GM21367 (cell line): ENCODE measurements around the gene SULT1A3.
"Not testable (repeated sequence)": the region's sequence is repeated elsewhere in the genome, so short reads cannot be mapped to it uniquely, and the experiment has no call there.

Experiments used
- ATAC-seq: cut with Tn5 transposase; IDR thresholded peaks from one replicate; pipeline ENCODE4 v1.9.1; 2021; ENCODE audit not compliant: unreplicated experiment

The SULT1A3 gene

GRCh38 chr16:30199049-30199448 is at the start of gene SULT1A3:
Gene SULT1A3, plus strand, starts transcription at chr16:30199255. Its CDS starts 1,474 bp downstream, at chr16:30200729.
- ATAC-seq, result not testable (repeated sequence)

DNA sequence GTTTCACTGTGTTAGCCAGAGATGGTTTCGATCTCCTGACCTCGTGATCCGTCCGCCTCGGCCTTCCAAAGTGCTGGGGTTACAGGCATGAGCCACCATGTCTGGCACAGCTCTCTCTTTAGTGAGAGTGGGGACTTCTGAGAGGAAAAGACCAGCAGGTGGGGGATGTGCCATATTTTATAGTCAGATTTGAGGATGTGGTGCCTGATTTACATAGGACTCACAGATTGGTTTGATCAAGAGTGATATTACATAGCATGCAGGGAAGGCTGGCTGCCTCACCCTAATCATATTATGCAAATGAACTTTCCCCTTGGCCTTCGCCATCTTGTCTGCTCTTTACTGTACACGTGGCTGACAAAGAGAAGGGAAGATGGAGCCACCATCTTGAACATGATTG is 48.0 kb upstream of the SULT1A3 start:
- no peak for ATAC-seq

GRCh38 chr16:30152517-30152916 is 46.5 kb upstream of the SULT1A3 start:
- no peak for ATAC-seq

- ATAC-seq, result no peak
Observed at GRCh38 chr16:30155188-30155587, 43.9 kb upstream of the SULT1A3 start.

- no peak for ATAC-seq
Observed at GRCh38 chr16:30157214-30157613, 41.8 kb upstream of the SULT1A3 start.

DNA sequence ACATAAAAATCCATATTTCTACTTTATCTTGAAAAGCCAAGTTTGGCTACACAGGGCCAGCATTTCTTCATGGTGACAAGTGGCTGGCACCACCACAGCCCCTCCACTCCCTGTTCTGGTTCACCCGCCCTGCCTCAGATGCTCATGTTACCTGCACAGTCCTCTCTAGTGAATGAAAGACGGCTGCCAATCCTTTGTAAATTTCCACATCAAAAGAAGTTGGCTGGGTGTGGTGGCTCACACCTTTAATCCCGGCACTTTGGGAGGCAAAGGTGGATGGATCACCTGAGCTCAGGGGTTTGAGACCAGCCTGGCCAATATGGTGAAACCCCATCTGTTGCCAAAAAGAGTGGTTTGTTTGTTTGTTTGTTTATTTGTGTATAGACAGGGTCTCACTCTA is 35.5 kb upstream of the SULT1A3 start:
- no peak for ATAC-seq

GRCh38 chr16:30166202-30166902 is 32.7 kb upstream of the SULT1A3 start:
- no peak for ATAC-seq

DNA sequence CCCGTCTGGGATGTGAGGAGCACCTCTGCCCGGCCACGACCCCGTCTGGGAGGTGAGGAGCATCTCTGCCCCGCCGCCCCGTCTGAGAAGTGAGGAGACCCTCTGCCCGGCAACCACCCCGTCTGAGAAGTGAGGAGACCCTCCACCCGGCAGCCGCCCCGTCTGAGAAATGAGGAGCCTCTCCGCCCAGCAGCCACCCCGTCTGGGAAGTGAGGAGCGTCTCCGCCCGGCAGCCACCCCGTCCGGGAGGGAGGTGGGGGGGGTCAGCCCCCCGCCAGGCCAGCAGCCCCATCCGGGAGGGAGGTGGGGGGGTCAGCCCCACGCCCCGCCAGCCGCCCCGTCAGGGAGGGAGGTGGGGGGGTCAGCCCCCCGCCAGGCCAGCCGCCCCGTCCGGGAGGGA is 30.3 kb upstream of the SULT1A3 start:
- not testable (repeated sequence) for ATAC-seq

GRCh38 chr16:30169416-30169815 is 29.6 kb upstream of the SULT1A3 start:
- not testable (repeated sequence) for ATAC-seq

DNA sequence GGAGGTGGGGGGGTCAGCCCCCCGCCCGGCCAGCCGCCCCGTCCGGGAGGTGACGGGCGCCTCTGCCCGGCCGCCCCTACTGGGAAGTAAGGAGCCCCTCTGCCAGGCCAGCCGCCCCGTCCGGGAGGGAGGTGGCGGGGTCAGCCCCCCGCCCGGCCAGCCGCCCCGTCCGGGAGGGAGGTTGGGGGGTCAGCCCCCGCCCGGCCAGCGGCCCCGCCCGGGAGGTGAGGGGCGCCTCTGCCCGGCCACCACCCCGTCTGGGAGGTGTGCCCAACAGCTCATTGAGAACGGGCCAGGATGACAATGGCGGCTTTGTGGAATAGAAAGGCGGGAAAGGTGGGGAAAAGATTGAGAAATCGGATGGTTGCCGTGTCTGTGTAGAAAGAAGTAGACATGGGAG is 28.9 kb upstream of the SULT1A3 start:
- ATAC-seq, result not testable (repeated sequence)

DNA sequence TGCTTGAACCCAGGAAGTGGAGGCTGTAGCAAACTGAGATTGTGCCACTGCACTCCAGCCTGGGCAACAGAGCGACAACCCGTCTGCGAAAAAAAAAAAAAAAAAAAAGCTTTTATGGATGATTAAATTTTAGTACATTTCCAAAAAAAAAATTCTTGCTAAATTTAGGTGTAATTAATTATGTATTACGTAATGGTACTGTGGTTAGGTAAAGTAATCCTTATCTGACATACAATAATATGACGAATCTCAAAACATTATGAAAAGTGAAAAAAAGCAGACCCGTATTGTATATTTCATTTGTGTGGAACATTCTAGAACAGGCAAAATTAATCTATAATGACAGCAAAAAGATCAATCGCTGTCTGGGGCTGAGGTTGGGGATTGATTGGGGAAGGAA is 26.0 kb upstream of the SULT1A3 start:
- ATAC-seq, result no peak

DNA sequence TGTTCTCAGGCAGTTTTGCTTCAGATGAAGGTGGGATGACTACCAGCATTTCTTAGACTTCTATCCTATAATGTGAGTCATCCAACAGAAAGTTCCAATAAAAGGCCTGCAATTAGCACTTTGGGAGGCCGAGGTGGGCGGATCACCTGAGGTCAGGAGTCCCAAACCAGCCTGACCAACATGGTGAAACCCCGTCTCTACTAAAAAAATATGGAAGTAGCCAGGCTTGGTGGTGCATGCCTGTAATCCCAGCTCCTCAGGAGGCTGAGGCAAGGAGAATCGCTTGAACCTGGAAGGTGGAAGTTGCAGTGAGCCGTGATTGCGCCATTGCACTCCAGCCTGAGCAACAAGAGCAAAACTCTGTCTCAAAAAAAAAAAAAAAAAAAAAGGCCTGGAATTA is 22.2 kb upstream of the SULT1A3 start:
- ATAC-seq, result not testable (repeated sequence)

DNA sequence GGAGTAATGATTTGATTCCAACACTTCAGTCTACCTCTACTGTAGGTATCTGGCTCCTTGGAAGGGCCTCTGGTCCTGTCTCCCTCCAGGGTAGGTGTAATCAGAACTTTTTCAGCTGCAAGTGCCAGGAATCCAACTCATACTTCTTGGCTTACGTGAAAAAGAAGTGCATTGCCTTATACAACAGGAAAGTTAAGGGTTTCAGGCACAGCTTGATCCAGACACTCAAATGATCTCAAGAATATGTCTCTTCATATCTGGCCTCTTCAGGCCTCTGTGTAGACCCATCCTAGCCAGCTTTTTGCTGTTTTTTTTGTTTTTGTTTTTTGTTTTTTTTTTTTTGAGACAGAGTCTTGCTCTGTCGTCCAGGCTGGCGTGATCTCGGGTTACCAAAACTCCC is 19.9 kb upstream of the SULT1A3 start:
- no peak for ATAC-seq

GRCh38 chr16:30179931-30180330 is 19.1 kb upstream of the SULT1A3 start:
- ATAC-seq, result no peak

DNA sequence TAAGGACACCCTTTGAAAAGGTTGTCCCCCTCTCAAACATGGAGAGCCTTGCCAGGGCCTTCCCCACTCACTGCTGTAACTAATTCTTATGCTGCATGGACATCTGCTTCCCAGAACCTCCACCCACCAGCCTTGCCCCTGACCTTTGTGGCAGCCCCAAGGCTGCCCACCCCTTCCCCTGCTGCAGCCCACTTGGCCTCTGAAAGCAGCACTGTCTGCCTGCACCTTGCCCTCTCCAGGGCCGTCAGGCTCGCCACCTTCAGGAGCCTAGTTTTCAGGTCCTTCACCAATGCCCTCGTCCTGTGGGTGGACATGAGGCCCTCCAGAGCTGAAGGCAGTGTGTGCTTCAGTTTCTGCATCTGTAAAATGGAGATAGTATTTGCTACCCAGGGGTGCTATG is 18.3 kb upstream of the SULT1A3 start:
- no peak for ATAC-seq

DNA sequence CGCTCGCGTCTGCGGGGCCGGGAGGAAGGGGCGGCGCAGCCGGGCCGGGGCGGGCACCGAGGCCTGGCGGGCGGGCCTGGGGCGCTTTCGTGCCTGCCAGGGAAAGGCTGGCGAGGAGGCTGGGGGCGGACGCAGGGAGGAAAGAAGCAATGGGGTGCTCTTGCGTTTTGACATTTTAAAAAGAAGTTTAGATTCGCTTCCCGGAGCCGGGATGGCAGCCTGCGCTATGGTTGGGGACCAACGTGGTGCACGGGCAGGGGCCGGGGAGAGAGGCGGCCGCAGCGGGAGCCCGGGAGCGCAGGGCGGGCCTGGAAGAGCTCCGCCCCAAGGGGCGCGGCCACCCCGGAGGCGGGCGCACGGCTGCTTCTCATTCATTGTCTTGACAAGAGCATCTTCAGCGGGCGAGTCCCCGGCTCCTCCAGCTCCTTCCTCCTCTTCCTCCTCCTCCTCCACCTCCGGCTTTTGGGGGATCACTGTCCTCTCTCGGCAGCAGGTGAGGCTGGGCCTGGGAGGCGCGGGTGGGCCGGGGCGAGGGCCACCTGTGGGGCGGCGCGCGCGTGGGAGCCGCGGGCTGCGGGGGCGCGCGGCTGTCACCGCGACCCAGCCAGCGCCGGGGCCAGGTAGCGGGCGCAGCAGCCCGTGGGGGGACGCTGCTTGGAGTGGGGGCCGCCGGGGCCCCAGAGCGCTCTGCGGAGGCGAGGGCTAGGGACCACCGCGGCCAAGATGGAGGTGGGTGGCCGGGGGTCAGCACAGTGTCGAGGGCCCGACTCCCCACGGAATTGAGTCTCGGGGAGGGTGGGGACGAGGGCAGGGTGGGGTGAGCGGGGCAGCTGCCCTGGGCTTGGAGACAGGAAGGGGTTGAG is 15.6 kb upstream of the SULT1A3 start, which contains the start of gene CORO1A:
Gene CORO1A (plus strand): TSS at position 370 of the 863 bp plus-strand sequence. CDS start 1,608 bp downstream, outside the sequence.
- ATAC-seq, result peak; percentile 35

DNA sequence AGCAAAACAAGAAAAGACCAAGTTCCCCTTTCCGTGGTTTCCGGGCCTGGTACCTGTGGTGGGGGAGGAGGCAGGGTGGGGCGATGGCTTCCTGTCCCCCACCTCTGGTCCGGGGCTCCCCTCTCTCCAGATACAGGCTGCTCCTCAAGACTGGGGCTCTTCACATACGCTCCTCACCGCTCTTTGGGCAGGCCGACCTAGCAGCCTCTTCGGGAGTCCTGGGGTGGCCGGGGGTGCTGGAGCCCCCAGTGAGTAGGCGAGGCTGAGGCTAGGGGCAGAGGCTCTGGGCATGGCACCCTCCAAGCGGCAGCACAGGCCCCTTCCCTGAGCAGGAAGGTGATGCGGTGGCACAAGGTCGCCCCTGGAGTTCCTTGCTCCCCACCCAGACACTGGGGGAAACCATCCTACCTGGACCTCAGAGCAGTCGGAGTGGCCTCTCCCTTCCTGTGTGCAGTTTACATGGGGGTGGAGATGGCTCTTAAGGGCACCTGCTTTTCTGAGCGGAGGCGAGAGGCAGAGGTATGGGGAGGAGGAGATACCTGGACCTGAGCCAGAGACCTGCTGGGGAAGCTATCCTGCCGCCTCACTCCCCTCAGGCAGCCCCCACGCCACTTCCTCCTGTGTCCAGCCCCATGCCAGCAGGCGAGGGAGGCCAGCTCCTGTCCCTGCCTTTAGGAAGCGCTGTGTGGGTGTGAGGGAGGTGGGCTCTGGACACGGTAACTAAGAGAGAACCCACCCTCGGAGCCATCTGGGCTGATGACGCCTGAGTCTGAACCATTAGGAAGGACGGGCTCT is 14.8 kb upstream of the SULT1A3 start:
- peak; percentile 15 for ATAC-seq

- no peak for ATAC-seq
Observed at GRCh38 chr16:30184891-30185682, 14.0 kb upstream of the SULT1A3 start.

DNA sequence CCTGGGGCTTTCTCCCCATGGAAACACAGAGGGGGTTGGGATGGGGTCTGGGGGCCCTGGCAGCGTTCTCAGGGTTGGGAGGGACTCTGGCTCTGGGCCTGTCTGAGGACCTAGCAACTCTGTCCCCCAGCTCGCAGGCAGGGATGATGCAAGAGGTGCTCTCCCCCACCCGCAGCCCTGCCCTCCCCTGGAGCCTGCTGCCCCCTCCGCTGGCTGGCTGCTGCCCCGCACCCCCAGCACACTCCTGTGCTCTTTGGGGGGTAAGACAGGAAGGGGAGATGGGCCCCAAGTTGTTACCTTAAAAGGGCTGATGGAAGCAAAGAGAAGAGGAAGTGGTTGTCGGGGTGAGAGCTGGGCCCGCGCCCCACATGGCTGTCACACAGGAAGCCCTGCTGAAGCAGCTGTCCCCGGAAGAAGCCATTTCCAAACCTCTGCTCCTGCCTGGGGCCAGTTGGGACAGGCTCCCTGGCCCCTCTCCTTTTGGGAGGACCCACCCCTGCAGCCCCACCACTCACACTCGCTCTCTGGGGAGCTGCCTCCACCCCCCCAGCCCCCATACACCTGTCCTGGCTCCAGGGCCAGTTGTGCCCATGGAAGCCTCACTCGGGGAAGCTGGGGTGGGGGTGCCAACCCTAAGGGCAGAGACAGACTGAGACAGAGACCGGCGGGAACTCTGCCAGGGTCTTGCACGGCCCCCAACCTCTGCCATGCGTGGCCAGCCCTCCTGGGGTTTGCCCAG is 13.2 kb upstream of the SULT1A3 start:
- ATAC-seq, result no peak

- no peak for ATAC-seq
Observed at GRCh38 chr16:30186444-30186781, 12.6 kb upstream of the SULT1A3 start.
